HG03280 (cell line): ENCODE measurements around the gene SLC49A4.

Source experiments
- ATAC-seq: cut with Tn5 transposase; IDR thresholded peaks from one replicate; pipeline ENCODE4 v1.9.1; 2021; ENCODE audit warnings: mild to moderate bottlenecking, moderate library complexity; ENCODE audit not compliant: unreplicated experiment

The SLC49A4 gene

DNA sequence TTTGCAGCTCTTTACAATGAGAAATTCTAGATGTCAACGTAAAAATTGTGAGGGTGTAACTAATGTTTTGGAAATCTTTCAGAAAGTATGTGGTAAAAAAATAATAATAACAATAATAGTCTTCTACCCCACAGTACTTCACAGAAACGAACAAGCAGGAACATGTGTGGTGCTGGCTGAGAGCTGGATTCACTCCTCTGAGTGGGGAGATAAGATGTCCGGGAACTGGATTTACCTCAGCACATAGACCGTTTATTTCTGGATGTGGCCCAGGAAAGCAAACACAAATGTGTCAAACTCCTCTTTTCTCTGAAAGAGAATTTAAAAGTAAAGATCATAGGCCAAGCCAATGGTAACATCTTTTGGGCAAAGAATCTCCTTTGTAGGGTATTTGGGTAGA is 103.4 kb downstream of the SLC49A4 start:
- no peak for ATAC-seq

DNA sequence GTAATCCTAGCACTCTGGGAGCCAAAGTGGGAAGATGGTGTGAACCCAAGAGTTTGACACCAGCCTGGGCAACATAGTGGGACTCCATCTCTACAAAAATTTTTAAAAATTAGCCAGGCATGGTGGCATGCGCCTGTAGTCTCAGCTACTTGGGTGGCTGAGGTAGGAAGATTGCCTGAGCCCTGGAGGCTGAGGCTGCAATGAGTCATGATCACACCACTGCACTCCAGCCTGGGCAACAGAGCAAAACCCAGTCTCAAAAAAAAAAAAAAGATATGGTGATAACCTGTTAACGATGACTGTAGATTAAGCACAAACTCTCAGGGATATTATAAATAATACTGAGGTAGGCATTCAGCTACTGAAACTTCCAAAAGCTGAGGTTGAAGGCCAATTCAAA is 107.5 kb downstream of the SLC49A4 start:
- ATAC-seq, result no peak

DNA sequence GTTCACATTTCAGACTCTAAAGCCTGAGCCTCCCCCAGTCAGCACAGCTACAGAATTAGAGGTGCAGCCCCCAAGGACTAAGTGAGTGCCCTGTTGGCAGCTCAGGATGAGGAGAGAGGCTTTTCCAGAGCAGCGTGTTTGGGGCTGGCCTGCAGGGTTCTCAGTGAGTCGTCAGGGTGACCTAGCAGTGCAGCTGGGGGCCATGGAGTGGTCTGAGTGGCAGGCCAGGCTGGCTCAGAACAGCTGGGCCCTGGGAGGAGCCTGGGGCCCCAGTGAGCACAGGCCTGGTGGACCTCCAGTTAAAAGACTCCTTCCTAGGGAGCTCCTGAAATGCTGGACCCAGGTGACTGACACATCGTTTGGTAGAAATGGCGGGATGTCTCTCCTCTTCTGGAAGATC is 108.3 kb downstream of the SLC49A4 start:
- ATAC-seq, result no peak

DNA sequence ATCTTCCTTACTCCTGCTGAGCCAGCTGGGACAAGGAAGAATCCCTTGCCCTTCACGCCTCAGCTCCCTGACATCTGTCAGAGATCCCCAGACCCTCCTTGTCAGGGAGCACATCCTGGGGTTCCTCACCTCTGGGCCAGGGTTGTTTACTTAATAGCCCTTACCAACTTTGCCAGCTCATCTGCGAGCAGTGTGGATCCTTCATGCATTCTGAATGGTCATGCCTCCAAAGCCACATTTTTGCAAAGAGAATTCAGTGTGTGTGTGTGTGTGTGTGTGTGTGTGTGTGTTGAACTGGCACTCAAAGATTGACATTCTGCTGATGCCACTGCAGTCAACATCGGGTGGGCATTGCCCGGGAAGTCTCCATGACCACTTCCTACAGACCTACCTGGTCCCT is 112.6 kb downstream of the SLC49A4 start:
- no peak for ATAC-seq

DNA sequence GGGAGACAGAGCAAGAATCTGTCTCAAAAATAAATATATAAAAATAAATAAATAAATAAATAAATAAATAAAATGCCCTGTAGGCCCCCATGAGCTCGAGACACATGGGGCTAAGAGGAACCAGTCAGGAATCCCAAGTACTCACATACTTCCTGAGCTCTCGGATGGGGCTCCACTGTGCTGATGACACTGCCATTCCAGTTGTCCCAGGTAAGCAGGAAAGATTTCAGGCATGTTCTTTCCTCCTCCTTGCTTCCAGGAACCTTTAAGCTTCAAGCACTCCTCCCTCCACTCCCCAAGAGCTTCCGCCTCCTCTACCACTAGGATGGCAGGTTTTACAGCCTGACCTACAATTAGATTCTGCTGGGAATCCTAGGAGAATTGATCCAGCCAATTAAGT is 113.4 kb downstream of the SLC49A4 start:
- no peak for ATAC-seq

DNA sequence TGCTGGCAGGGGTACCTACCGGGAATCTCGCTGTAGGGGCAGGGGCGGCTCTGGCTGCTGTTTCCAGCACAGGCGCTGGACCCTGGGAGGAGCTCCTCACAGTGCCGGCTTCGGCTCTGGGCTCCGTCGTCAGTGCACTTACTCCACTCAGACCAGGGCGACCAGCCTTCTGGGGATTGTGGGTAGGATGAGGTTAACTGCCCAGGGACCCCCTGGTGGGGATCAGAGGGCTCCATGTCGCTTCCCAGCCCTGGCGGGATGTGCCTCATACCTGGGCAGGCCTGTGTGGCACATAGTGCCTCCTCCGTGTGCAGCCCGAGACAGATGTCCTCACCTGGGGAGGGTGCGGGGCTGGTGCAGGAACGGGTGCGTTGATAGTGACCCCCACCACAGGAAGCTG is 117.0 kb downstream of the SLC49A4 start:
- no peak for ATAC-seq

DNA sequence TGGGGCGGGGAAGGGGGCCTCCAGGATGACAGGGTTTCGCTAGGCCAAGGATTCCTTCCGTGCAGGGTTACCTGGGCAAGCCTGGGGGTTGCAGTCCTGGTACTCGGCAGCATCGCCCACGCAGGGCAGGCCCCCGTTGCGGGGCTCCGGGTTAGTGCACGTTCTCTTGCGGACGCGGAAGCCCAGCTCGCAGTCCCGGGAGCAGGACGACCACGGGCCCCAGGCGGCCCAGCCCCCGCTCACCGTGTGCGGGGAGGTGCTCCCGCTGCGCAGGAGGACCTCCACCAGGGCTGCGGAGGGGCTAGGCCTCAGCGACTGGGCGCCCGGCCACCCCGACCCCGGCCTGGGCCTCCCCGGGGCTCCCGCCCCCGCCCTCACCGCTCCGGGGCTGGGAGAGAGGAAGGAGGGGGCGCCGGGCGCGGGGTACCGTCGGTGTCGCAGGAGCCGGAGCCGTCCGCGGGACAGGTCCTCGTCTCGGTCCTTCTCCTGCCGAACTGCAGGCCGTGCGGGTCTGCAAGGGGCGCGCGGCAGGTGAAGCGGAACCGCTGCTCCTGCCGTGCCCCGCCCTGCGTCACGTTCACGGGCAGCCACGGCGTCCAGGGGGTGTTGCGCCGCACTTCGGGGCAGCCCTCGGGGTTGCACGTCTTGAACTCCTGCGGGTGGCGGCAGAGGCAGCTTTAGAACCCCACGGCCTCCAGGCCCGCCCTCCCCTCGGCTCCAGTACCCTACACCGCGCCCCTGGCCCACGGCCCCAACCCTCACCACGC is 118.1 kb downstream of the SLC49A4 start:
- ATAC-seq, result no peak

DNA sequence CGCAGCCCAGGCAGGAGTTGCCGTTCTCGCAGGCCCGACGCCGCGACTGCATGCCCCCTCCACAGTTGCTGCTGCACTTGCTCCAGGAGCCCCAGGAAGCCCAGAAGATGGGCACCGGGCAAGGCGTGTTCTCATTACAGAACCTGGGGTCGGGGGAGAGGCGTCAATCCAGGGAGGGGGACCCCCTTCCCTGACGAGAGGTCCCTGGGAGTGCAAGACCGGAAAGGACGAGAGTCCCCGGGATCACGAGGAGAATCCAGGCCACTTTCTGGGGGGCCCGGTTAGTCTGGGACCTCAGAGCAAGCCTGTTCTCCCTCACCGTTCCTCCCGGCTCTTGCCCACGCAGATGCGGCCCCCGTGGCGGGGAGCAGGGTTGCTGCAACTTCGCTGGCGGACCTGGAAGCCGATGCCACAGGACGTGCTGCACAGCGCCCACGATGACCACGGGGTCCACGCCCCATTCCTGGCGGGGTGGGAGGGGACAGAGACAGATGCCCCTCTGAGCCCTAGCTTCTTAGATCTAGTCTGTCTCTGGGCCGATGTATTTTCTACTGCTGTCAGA is 118.8 kb downstream of the SLC49A4 start:
- ATAC-seq, result no peak

DNA sequence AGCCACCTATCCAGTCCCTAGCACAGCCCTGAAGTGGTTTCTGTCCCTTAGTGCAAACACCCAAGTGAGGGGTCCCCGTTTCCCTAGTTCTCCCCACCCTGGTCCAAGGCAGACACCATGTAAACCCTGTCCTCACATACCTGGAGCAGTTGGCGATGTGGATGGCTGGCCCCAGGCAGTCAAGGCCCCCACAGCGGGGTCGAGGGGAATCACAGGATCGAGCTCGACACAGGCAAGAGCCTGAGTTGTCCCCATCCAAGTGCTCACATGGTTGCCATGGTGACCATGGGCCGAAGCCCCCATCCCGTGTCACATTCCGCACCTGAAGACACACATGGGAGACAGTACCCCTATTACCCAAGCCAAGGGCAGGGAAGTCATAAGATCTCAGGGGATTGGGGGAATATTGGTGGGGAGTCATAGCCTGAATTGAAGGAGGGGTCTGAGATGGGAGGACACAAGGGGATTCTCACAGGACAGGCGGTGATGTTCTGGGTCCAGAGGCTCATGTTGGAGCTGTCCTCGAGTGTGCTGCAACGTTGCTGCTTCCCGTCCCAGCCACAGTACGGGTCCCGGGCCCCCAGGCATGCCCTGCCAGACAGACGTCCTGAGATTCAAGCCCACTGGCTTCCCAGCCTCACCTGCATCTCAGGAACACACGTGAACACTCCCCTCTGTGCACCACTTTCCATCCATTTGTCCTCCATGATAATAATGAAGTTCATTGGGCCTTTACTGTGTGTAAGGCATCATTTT is 120.6 kb downstream of the SLC49A4 start:
- no peak for ATAC-seq

DNA sequence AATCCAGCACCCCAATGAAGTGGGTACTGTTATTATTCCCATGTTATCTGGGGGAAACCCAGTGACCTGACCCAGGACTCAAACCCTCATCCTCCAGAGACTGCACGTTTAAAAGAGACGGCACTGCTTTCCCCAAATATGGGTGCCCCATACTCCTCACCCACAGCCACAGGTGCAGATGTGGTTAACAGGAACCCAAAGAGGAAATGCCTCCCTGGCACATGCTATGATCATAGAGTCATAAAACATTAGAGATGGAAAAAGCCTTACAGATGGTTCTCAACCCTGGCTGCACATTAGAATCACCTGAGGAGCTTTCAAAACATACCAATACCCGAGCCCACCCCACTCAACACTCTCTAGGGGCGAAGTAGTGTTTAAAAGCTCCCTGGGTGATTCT is 121.2 kb downstream of the SLC49A4 start:
- ATAC-seq, result no peak

DNA sequence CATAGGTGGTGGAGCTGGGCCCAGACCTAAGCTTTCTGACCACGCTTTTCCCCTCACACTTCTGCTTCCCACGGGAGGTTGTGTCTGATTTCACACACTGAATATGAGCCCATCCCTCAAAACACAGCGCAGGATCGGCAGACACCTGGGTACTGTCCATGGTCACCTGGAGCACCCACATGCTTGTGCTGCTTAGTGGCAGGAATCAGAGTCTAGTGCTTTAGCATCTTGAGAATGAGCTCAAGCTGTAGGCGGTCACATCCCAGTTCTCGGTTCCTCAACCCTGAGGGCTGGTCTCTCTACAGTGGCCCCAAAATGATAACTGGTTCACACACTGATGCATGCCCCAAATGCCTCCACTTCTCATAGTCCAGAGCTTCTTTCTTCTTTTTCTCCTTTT is 121.7 kb downstream of the SLC49A4 start:
- ATAC-seq, result no peak

DNA sequence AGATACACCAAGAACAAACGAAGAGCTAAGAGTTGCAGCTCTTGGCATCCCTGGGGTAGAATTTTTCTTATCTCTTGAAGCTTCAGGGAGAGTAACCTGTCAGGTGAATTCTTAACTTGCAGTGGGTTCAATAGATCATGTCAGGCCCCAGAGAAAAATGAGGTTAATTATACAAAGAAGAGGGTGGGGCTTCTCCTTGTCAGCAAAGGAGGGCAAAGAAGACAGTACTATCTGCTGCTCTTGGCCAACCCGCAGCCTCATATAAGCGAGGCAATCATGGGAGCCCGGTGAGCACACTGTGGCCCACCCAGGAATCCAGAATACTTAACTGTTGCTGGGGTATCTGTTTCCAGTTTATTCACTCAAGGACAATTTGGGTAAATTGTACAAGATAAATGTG is 122.5 kb downstream of the SLC49A4 start:
- ATAC-seq, result no peak

DNA sequence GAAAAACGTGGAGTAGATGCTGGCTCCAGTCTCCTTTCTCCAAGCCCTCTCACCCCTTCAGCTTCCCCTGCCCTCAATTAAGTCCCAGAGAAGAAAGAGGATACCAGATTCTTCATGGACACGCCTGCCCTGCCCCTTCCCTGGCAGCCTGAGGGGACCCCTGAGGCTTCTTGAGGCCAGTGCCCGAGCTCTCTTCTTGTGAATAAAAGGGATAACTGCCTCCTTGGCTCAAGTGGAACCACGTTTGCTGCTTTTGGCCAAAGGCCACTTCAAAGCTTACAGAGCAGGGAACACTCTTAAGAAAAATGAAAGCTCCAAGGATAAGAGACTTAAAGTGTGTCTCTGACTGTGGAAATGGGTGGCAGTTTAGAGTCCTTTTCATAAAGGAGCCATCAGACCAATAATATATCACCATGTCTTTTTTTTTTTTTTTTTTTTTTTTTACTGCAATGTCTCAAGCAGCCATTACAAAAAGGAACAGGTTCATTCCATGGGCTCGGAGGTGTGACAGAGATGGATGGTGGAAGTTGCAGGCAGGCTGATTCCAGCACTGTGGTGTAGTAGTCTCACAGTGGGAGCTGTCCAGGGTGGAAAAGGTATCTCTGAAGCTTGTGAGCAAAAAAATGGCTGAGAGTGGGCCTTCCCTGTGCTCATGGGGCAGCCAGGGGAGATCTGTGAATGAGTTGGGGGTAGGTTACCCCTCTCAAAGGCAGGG is 123.9 kb downstream of the SLC49A4 start:
- no peak for ATAC-seq

DNA sequence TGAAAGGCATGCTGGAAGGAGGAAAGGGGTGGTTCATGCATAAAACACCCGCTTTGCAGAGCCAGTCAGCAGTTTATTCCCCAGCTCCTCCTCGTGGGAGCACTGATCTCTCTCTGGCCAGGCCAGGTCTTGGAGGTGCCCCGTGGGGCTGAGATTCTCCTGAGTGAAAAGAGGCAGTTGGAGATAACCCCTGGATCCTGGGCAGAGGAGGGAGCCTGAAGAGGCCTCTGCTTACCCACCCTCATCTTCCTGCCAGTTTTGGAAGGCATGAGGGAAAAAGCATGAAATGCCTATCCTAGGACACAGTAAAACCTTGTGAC is 124.4 kb downstream of the SLC49A4 start:
- no peak for ATAC-seq

DNA sequence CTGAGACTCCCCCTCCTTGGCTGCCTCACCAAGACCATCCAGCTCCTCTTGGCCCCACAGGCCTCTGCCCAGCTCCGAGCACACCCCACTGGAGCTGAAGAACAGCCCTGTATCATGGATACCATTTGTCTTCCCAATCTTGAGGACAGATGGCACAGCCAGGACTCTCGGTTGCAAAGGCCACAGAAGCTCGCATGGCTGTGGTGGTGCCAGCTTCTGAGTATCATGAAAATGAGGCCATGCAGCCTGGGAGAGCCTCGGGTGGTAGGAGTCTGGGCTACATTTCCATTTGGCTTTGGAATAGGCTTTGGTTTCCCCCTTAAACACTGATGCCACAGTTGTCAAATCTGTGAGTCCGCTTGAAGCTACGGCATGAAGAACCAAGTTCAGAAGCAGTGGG is 126.1 kb downstream of the SLC49A4 start:
- ATAC-seq, result no peak

DNA sequence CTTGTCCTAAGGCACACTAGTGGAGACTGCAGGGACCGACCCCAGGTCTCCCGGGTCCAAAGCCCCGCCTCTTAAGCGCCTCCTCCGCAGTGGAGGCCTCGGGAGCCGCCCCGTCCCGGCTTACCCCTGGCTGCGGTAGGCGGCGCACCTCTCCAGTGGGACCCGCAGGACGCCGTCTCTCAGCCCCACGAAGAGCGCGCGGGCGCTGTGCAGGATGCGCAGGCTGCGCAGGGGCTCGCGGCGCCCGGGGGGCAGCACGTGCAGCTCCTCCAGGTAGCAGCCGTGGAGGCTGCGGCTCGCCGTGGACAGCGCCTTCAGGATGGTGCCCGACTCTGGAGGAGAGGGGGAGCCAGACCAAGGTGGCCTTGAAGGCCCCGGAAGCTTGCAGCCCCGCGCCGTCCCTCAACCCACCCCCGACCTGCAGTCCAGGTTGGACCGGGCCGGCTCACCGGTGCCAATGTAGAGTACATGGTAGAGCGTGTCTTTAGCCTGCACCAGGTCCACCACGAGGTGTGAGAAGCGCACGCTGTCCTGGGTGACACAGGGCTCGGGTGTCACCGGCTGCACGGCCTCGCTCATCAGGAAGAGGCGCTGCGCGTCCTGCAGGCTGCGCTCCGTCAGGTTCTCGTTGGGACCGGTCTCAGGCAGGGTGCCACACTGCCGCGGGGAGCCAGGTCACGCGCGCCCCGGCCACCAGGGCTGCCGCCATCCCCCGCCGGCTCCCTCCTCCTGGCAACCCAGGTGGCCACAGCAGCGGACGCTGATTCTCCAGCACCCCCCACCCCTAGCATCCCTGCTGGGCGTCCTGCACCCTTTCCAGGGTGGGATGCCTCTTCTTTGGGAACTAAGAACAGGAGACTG is 127.2 kb downstream of the SLC49A4 start:
- ATAC-seq, result no peak

DNA sequence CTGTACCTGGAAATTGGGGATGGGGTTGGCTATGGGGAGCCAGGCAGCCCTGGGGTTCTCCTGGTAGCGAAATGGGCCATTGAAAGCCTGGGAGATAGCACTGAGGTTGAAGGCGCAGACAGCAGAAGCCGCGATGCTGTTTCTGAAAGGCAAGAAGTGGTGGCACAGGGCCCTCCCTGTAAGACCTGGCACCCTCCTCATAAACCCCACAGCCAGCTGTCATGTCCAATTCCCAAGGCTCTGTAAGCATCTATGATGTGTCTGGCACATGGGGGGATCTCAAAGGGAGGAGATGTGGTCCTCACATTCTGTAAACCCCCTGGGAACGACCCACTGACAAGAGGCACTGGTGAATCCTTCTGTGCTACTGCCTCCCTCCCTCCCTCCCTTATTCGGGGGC is 128.7 kb downstream of the SLC49A4 start:
- ATAC-seq, result no peak

DNA sequence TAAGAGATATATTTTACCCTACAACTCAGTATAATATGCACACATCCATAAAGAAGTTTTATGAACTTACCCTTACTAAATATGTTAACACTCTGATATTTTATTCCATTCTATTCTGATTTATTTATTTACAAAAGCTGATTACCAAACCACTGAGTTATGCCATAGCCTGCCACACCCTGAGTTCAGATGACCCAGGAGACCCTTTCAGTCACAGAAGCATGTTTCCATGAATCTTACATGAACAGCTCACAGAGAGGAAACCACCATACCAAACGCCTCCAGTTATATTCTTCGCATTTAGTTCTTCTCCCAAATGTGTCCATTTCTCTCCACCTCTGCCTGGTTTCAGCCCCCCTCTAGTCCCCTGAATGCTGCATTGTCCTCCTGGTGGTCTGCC is 129.2 kb downstream of the SLC49A4 start:
- ATAC-seq, result no peak

DNA sequence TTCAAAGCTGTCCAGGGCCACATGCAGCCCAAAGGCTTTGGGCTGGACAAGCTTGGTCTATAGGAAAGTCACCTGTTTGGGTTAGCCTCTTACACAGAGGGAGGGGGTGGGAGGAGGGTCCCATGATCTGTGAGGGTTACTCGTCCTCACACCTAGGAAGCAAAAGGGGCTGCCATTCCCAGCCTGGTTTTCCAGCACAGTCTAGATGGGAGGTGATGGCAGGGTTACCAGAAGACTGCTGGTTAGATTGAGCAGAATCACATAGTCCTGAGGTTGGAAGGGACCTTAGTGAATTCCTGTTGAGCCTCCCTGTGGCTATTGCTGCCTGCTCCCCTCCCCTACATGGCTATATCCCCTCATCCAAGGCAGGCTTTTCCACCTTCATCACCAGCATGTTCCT is 130.9 kb downstream of the SLC49A4 start:
- no peak for ATAC-seq

DNA sequence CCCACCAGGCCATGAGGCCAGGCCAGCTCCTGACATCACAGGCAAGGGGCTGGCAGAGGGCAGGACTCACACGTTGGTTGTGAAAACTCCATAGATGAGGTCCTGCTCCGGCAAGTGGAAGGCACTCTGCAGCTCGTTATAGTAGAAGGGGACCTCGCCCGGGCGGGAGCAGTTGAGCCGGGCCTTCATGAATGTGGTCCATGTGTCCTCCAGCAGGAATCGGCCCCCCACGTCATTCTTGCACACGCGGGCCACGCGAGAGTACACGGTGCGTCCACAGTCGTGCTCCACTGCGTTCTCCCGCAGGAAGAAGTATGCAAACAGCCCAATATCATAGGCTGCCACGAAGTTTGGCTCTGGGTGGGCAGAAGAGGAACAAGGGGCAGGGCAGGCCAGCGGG is 131.5 kb downstream of the SLC49A4 start:
- ATAC-seq, result no peak

DNA sequence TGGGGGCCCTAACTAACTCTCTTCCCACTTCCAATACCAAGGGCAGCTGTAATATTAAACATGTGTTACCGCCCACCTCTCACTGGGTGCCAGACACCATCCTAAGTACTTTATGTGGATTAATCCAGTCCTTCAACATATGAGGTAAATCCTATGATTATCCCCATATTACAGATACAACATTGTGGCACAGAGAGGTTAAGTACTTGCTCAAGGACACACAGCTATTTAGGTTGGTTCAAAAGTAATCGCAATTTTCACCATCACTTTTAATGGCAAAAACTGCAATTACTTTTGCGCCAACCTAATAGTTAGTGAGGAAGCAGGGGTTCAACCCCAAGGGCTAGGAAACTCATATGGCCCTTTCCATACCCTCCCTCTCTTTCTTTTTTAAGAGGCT is 131.9 kb downstream of the SLC49A4 start:
- no peak for ATAC-seq
